ENCODE measurements around the gene FXR2. TPM values are rescaled to one million over a fixed set of nuclear protein-coding genes. Genes with fewer than 3 reads are reported as not detected.
"Not testable (repeated sequence)": the region's sequence is repeated elsewhere in the genome, so short reads cannot be mapped to it uniquely, and the experiment has no call there.

FXR2 gene
- total RNA-seq, 2 donors from 2014 or later: 22.3 to 23.4 TPM

DNA sequence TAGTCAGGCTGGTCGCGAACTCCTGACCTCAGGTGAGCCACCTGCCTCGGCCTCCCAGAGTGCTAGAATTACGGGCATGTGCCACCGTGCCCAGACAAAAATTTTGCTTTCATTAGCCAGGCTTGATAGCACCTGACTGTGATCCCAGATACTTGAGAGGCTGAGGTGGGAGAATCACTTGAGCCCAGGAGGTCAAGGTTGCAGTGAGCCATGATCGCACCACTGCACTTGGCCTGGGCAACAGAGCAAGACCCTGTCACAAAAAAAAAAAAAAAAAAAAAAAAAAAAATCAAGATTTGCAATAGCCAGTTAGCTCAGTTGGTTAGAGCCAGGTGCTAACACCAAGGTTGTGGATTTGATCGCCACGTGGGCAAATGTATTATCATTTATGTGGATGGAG, 6.1 kb upstream of the FXR2 start:
- DNase-seq (no peak), ATAC-seq (no peak)
- Mint-ChIP-seq H3K27me3 (no peaks in the 10 kb centered on the region), H3K36me3 (ENCODE audit: low read depth) (no peaks in the 10 kb centered on the region), H3K4me1 (no peaks in the 10 kb centered on the region), H3K4me3 (no peak overlapping the region), H3K27ac (no peak overlapping the region)
- H3K9me3 ChIP-seq (ENCODE audit: control insufficient read depth, low read length, poor library complexity, severe bottlenecking): no peaks in the 10 kb centered on the region

DNA sequence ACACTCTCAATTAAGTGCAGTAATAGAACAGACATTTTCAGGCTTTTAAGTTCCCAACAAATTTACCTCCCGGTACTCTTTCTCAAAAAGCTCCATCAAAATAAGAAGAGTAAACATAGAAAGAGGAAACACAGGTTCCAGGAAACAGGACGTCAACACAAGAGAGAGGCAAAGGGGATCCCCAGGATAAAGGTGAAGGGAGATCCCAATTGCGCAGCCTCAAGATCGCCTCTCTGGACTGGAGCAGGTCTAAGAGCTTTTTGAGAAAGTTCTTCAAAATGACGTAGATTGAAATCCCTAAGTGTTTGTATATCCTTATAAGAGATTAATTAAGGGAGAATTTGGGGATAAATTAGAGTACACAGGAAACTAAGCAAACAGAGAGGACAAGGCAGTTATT, 3.9 kb upstream of the FXR2 start:
- no peaks in the 10 kb centered on the region for H3K9me3 ChIP-seq (ENCODE audit: control insufficient read depth, low read length, poor library complexity, severe bottlenecking)
- Mint-ChIP-seq H3K4me3 (no peak overlapping the region), H3K27me3 (no peaks in the 10 kb centered on the region), H3K36me3 (ENCODE audit: low read depth) (peaks cover 2% of the 10 kb centered on the region), H3K27ac (no peak overlapping the region), H3K4me1 (peaks cover 4% of the 10 kb centered on the region)
- no peak for DNase-seq
- no peak for ATAC-seq

GRCh38 chr17:7615265-7615747, 609 bp upstream of the FXR2 start:
- H3K9me3 ChIP-seq (ENCODE audit: control insufficient read depth, low read length, poor library complexity, severe bottlenecking): no peaks in the 10 kb centered on the region
- peaks cover 29% of the 10 kb centered on the region for H3K4me1 Mint-ChIP-seq
- H3K27ac Mint-ChIP-seq: peak overlapping the region; percentile 45
- H3K36me3 Mint-ChIP-seq (ENCODE audit: low read depth): peaks cover 3% of the 10 kb centered on the region
- no peaks in the 10 kb centered on the region for H3K27me3 Mint-ChIP-seq
- ATAC-seq: peak; percentile 38
- peak overlapping the region; percentile 96 for H3K4me3 Mint-ChIP-seq
- DNase-seq: no peak

GRCh38 chr17:7613769-7614424, 800 bp downstream of the FXR2 start:
- Mint-ChIP-seq H3K36me3 (ENCODE audit: low read depth) (peaks cover 3% of the 10 kb centered on the region), H3K27ac (peak overlapping the region; percentile 96), H3K4me1 (peaks cover 34% of the 10 kb centered on the region), H3K4me3 (peak overlapping the region; percentile 96), H3K27me3 (no peaks in the 10 kb centered on the region)
- DNase-seq (no peak), ATAC-seq (no peak)
- H3K9me3 ChIP-seq (ENCODE audit: control insufficient read depth, low read length, poor library complexity, severe bottlenecking): no peaks in the 10 kb centered on the region

DNA sequence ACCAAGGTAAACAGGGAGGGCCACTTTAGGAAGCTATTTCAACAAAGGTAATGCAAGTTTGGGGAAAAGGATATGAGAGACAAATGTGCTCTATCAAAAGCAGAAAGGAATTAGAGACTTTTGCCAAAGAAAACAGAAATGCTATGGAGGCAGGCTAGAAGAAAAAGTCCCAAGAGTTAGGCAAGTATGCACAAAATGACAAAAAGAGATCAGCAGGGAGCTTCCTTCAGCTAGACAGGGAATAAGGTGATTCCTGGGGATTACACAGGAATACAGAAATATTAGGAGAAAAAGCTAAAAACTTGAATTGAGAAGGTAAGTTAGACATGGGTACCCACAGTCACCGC, 2.4 kb downstream of the FXR2 start:
- peaks cover 3% of the 10 kb centered on the region for H3K36me3 Mint-ChIP-seq (ENCODE audit: low read depth)
- DNase-seq (no peak), ATAC-seq (no peak)
- H3K27me3 Mint-ChIP-seq: no peaks in the 10 kb centered on the region
- H3K9me3 ChIP-seq (ENCODE audit: control insufficient read depth, low read length, poor library complexity, severe bottlenecking): no peaks in the 10 kb centered on the region
- no peak overlapping the region for H3K27ac Mint-ChIP-seq
- peak overlapping the region; percentile 80 for H3K4me3 Mint-ChIP-seq
- peaks cover 34% of the 10 kb centered on the region for H3K4me1 Mint-ChIP-seq

- peaks cover 34% of the 10 kb centered on the region for H3K4me1 Mint-ChIP-seq
- H3K4me3 Mint-ChIP-seq: peak overlapping the region; percentile 80
- no peak for ATAC-seq
Measured at GRCh38 chr17:7611635-7612293, 2.9 kb downstream of the FXR2 start.

DNA sequence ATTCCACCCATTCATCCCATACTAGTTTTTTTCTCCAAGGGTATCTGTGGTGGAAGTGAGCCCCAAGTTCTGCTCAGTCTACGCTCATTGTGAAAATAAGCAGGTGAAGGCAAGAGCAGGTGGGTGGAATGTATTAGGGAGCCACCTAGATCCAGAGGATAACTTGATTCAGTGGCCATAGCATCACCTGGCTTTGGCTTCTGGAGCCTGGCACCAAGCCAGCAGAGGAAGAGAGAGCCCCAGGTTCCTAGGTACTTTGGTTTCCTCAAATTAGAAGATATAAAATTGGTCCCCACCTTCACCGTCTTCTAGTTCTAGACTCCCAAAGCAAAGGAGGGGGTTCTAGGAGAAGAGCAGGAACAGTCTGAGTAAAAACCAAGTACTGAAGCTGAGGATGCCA, 4.1 kb downstream of the FXR2 start:
- H3K27ac Mint-ChIP-seq: no peak overlapping the region
- H3K4me1 Mint-ChIP-seq: peaks cover 42% of the 10 kb centered on the region
- no peaks in the 10 kb centered on the region for H3K9me3 ChIP-seq (ENCODE audit: control insufficient read depth, low read length, poor library complexity, severe bottlenecking)
- no peak for ATAC-seq
- DNase-seq: no peak
- H3K36me3 Mint-ChIP-seq (ENCODE audit: low read depth): peaks cover 5% of the 10 kb centered on the region
- H3K4me3 Mint-ChIP-seq: no peak overlapping the region
- H3K27me3 Mint-ChIP-seq: no peaks in the 10 kb centered on the region

More at GRCh38 chr17:7611635-7612293, 2.9 kb downstream of the FXR2 start:
- Mint-ChIP-seq H3K27me3 (no peaks in the 10 kb centered on the region), H3K27ac (peak overlapping the region; percentile 67), H3K36me3 (ENCODE audit: low read depth) (peaks cover 3% of the 10 kb centered on the region)
- DNase-seq: no peak
- H3K9me3 ChIP-seq (ENCODE audit: control insufficient read depth, low read length, poor library complexity, severe bottlenecking): no peaks in the 10 kb centered on the region

GRCh38 chr17:7606280-7606679, 8.4 kb downstream of the FXR2 start:
- H3K27ac Mint-ChIP-seq: peak overlapping the region; percentile 85
- H3K9me3 ChIP-seq (ENCODE audit: control insufficient read depth, low read length, poor library complexity, severe bottlenecking): no peaks in the 10 kb centered on the region
- H3K4me1 Mint-ChIP-seq: peaks cover 23% of the 10 kb centered on the region
- H3K27me3 Mint-ChIP-seq: no peaks in the 10 kb centered on the region
- H3K4me3 Mint-ChIP-seq: no peak overlapping the region
- no peak for ATAC-seq
- H3K36me3 Mint-ChIP-seq (ENCODE audit: low read depth): peaks cover 11% of the 10 kb centered on the region
- no peak for DNase-seq

DNA sequence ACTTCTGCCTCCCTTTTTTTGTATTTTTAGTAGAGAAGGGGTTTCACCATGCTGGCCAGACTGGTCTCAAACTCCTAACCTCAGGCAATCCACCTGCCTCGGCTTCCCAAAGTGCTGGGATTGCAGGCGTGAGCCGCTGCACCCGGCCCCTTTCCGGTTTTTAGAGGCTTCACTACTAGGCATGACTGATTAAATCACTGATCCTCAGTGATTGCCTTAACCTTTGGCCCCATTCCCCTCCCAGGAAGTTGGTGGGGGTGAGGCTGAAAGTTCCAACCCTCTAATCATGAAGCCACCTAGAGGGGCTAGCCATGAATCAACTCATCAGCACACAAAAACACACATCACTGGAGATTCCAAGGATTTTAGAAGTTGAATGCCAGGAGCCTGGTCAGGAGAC, 17.1 kb downstream of the FXR2 start:
- peaks cover 17% of the 10 kb centered on the region for H3K36me3 Mint-ChIP-seq (ENCODE audit: low read depth)
- not testable (repeated sequence) for DNase-seq; H3K27ac Mint-ChIP-seq; H3K9me3 ChIP-seq (ENCODE audit: control insufficient read depth, low read length, poor library complexity, severe bottlenecking); ATAC-seq; H3K27me3 Mint-ChIP-seq; H3K4me1 Mint-ChIP-seq; H3K4me3 Mint-ChIP-seq

GRCh38 chr17:7593296-7593695, 21.4 kb downstream of the FXR2 start:
- Mint-ChIP-seq H3K36me3 (ENCODE audit: low read depth) (peaks cover 14% of the 10 kb centered on the region), H3K27me3 (no peaks in the 10 kb centered on the region), H3K4me3 (no peak overlapping the region), H3K27ac (no peak overlapping the region), H3K4me1 (peaks cover 4% of the 10 kb centered on the region)
- no peak for ATAC-seq
- DNase-seq: no peak
- H3K9me3 ChIP-seq (ENCODE audit: control insufficient read depth, low read length, poor library complexity, severe bottlenecking): no peaks in the 10 kb centered on the region

- H3K36me3 Mint-ChIP-seq (ENCODE audit: low read depth): peaks cover 13% of the 10 kb centered on the region
- H3K4me1 Mint-ChIP-seq: peaks cover 4% of the 10 kb centered on the region
- H3K27ac Mint-ChIP-seq: no peak overlapping the region
- ATAC-seq (no peak), DNase-seq (no peak)
- H3K9me3 ChIP-seq (ENCODE audit: control insufficient read depth, low read length, poor library complexity, severe bottlenecking): no peaks in the 10 kb centered on the region
- no peaks in the 10 kb centered on the region for H3K27me3 Mint-ChIP-seq
- no peak overlapping the region for H3K4me3 Mint-ChIP-seq
Measured at GRCh38 chr17:7592422-7593021, 22.2 kb downstream of the FXR2 start.

DNA sequence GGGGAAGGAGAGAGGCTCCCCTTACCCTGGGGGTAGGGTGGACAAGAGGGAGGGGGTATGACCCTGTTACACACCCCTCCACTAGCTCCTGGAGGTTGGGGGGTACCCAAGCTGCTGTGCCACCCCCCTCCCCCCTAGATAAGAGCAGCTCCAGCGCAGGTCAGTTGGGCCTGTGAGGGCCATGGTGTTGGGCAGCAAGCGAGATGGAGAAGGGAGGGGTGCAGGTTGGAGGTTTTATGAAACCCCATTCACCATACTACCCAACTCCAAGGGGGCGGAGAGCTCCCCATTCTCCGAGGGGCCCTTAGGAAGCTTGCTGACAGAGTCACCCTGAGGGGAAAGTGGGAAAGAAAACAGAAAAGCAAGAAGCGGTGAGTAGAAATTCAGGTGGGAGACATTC, 23.1 kb downstream of the FXR2 start:
- no peak overlapping the region for H3K4me3 Mint-ChIP-seq
- no peaks in the 10 kb centered on the region for H3K27me3 Mint-ChIP-seq
- no peak for DNase-seq
- H3K27ac Mint-ChIP-seq: peak overlapping the region; percentile 29
- no peaks in the 10 kb centered on the region for H3K9me3 ChIP-seq (ENCODE audit: control insufficient read depth, low read length, poor library complexity, severe bottlenecking)
- H3K36me3 Mint-ChIP-seq (ENCODE audit: low read depth): peaks cover 11% of the 10 kb centered on the region
- peaks cover 4% of the 10 kb centered on the region for H3K4me1 Mint-ChIP-seq
- no peak for ATAC-seq

- Mint-ChIP-seq H3K27me3 (no peaks in the 10 kb centered on the region), H3K36me3 (ENCODE audit: low read depth) (peaks cover 11% of the 10 kb centered on the region), H3K4me1 (peaks cover 6% of the 10 kb centered on the region), H3K27ac (peak overlapping the region; percentile 29), H3K4me3 (no peak overlapping the region)
- H3K9me3 ChIP-seq (ENCODE audit: control insufficient read depth, low read length, poor library complexity, severe bottlenecking): no peaks in the 10 kb centered on the region
- no peak for ATAC-seq
- no peak for DNase-seq
Measured at GRCh38 chr17:7590743-7591142, 24.0 kb downstream of the FXR2 start.

All from T-helper 17 cell (primary cell).